ENCODE data around the gene LCP2. TPM values are rescaled to one million over a fixed set of nuclear protein-coding genes. Genes with fewer than 3 reads are reported as not detected.

Gene LCP2
- total RNA-seq, 1 experiment from 2014 or later = not detected

GRCh38 chr5:170257370-170257769 lies 40.2 kb downstream of the LCP2 start:
- Histone ChIP-seq H3K9me3 (no peaks in the 10 kb centered on the region), H3K4me3 (ENCODE audit: low read depth, low read length) (no peak overlapping the region), H3K36me3 (ENCODE audit: control insufficient read depth, insufficient read depth, low read length) (no peaks in the 10 kb centered on the region), H3K27me3 (replicated peaks; ENCODE audit: control insufficient read depth, insufficient read depth, low read length) (peaks cover 2% of the 10 kb centered on the region; the same call in 1 of the 2 replicates), H3K4me1 (no peaks in the 10 kb centered on the region)
- no peak overlapping the region for H3K27ac Mint-ChIP-seq (ENCODE audit: unreplicated experiment)
- TF ChIP-seq, protein P1, sequence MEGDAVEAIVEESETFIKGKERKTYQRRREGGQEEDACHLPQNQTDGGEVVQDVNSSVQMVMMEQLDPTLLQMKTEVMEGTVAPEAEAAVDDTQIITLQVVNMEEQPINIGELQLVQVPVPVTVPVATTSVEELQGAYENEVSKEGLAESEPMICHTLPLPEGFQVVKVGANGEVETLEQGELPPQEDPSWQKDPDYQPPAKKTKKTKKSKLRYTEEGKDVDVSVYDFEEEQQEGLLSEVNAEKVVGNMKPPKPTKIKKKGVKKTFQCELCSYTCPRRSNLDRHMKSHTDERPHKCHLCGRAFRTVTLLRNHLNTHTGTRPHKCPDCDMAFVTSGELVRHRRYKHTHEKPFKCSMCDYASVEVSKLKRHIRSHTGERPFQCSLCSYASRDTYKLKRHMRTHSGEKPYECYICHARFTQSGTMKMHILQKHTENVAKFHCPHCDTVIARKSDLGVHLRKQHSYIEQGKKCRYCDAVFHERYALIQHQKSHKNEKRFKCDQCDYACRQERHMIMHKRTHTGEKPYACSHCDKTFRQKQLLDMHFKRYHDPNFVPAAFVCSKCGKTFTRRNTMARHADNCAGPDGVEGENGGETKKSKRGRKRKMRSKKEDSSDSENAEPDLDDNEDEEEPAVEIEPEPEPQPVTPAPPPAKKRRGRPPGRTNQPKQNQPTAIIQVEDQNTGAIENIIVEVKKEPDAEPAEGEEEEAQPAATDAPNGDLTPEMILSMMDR (IDR thresholded peaks at IDR 0.05; ENCODE audit: insufficient read depth in 1 of 2, low read depth in 1 of 2, low read length in 1 of 2, severe bottlenecking in 1 of 2, unreplicated experiment in 1 of 2) = no peak
- POLR2A ChIA-PET = no interaction called here
- no peaks in the 10 kb centered on the region for H3K9me3 Mint-ChIP-seq (ENCODE audit: unreplicated experiment)
- no peaks in the 10 kb centered on the region for H3K4me1 Mint-ChIP-seq (ENCODE audit: low read depth, unreplicated experiment)
- no peak for DNase-seq
- CTCF ChIA-PET = no interaction called here
- intact Hi-C loops (cut with micrococcal nuclease; ENCODE audit: unreplicated experiment) = no loop called here
- H3K4me3 Mint-ChIP-seq (ENCODE audit: unreplicated experiment) = no peak overlapping the region
- peaks cover 38% of the 10 kb centered on the region for H3K27me3 Mint-ChIP-seq (ENCODE audit: insufficient read depth, unreplicated experiment)
- BruUV-seq (replicated peaks) = no TSS peak
- no peaks in the 10 kb centered on the region for H3K36me3 Mint-ChIP-seq (ENCODE audit: insufficient read depth, unreplicated experiment)

- no peaks in the 10 kb centered on the region for H3K4me1 ChIP-seq
- Mint-ChIP-seq H3K9me3 (ENCODE audit: unreplicated experiment) (no peaks in the 10 kb centered on the region), H3K4me1 (ENCODE audit: low read depth, unreplicated experiment) (no peaks in the 10 kb centered on the region), H3K27me3 (ENCODE audit: insufficient read depth, unreplicated experiment) (peaks cover 37% of the 10 kb centered on the region), H3K36me3 (ENCODE audit: insufficient read depth, unreplicated experiment) (no peaks in the 10 kb centered on the region), H3K4me3 (ENCODE audit: unreplicated experiment) (no peak overlapping the region), H3K27ac (ENCODE audit: unreplicated experiment) (no peak overlapping the region)
- no peak overlapping the region for H3K4me3 ChIP-seq (ENCODE audit: low read depth, low read length)
- DNase-seq = no peak
- no TSS peak for BruUV-seq (replicated peaks)
- ChIA-PET CTCF (no interaction called here), POLR2A (no interaction called here)
- peaks cover 3% of the 10 kb centered on the region for H3K27me3 ChIP-seq (replicated peaks; ENCODE audit: control insufficient read depth, insufficient read depth, low read length)
- H3K9me3 ChIP-seq = no peaks in the 10 kb centered on the region
- no peaks in the 10 kb centered on the region for H3K36me3 ChIP-seq (ENCODE audit: control insufficient read depth, insufficient read depth, low read length)
- intact Hi-C loops (cut with micrococcal nuclease; ENCODE audit: unreplicated experiment) = no loop called here
- TF ChIP-seq, protein P1 (IDR thresholded peaks at IDR 0.05; ENCODE audit: insufficient read depth in 1 of 2, low read depth in 1 of 2, low read length in 1 of 2, severe bottlenecking in 1 of 2, unreplicated experiment in 1 of 2) = no peak
Measured at GRCh38 chr5:170256571-170256970, 41.0 kb downstream of the LCP2 start.

DNA sequence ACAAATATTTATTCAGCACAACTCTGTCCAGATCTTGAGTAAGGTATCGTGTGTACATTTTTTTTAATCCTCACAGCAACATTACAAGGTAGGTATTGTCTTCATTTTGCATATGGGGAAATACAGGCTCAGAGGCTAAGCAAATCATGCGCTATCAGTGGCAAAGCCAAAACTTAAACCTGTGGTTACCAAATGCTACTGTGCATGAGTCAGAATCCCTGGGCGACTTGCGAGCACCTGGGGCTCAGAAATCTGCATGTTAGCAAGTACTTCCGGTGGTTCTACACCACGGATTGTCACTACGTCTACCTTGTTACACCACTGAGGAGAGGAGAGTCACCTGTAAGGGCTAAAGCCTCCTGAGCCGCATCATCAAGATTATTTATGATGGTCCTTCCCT lies 43.5 kb downstream of the LCP2 start:
- POLR2A ChIA-PET = no interaction called here
- DNase-seq = no peak
- no peak overlapping the region for H3K27ac Mint-ChIP-seq (ENCODE audit: unreplicated experiment)

More for the DNA sequence above, 43.5 kb downstream of the LCP2 start:
- no peaks in the 10 kb centered on the region for H3K9me3 Mint-ChIP-seq (ENCODE audit: unreplicated experiment)
- CTCF ChIA-PET = no interaction called here
- H3K4me1 Mint-ChIP-seq (ENCODE audit: low read depth, unreplicated experiment) = no peaks in the 10 kb centered on the region
- intact Hi-C loops (cut with micrococcal nuclease; ENCODE audit: unreplicated experiment) = no loop called here
- Histone ChIP-seq H3K4me1 (no peaks in the 10 kb centered on the region), H3K36me3 (ENCODE audit: control insufficient read depth, insufficient read depth, low read length) (no peaks in the 10 kb centered on the region), H3K4me3 (ENCODE audit: low read depth, low read length) (no peak overlapping the region), H3K9me3 (no peaks in the 10 kb centered on the region), H3K27me3 (replicated peaks; ENCODE audit: control insufficient read depth, insufficient read depth, low read length) (peaks cover 2% of the 10 kb centered on the region)
- H3K4me3 Mint-ChIP-seq (ENCODE audit: unreplicated experiment) = no peak overlapping the region
- TF ChIP-seq, protein P1 (IDR thresholded peaks at IDR 0.05; ENCODE audit: insufficient read depth in 1 of 2, low read depth in 1 of 2, low read length in 1 of 2, severe bottlenecking in 1 of 2, unreplicated experiment in 1 of 2) = no peak
- peaks cover 32% of the 10 kb centered on the region for H3K27me3 Mint-ChIP-seq (ENCODE audit: insufficient read depth, unreplicated experiment)
- BruUV-seq (replicated peaks) = no TSS peak
- no peaks in the 10 kb centered on the region for H3K36me3 Mint-ChIP-seq (ENCODE audit: insufficient read depth, unreplicated experiment)
